Gastrocnemius medialis (tissue), 4 donors: ENCODE measurements around the gene CD300H.

ENCODE experiments used
- POLR2A ChIP-seq, 2 donors: fragments of 450-650 bp; IDR thresholded peaks; one replicate each; pipeline ENCODE4 v1.6.1; 2017; ENCODE audit warnings: antibody characterized with exemption in 2 of 2, mild to moderate bottlenecking in 2 of 2, moderate library complexity in 2 of 2
- TF ChIP-seq, protein P1 (sequence below), 5 experiments: fragments of 450-650 bp in 3 of 5; fragments of 200-600 bp in 2 of 5; sonication (generic) in 2 of 5; IDR thresholded peaks in 4 of 5; conservative IDR thresholded peaks in 1 of 5; 1 replicate in 4 of 5; 2 replicates in 1 of 5; pipeline ENCODE4 v1.5.1; 2016 to 2019; ENCODE audit warnings: antibody characterized with exemption in 5 of 5, mild to moderate bottlenecking in 3 of 5, moderate library complexity in 3 of 5

DNA sequence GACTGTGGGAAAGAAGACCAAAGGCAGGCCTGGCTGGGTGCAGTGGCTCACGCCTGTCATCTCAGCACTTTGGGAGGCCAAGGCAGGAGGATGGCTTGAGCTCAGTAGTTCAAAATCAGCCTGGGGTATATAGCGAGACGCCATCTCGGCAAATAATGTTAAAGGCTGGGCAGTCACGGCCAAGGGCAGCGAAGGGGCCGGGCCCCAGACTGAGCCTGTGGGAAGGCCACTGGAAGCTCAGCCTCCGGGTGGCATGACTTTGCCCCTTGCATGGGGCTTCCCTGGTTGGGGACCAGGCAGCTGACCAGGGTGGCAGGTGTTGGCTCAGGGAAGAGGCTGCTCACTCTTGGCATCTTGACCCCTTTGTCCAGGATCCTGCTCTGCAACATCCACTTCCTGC lies 38.7 kb upstream of the CD300H start:
- TF ChIP-seq, protein P1, sequence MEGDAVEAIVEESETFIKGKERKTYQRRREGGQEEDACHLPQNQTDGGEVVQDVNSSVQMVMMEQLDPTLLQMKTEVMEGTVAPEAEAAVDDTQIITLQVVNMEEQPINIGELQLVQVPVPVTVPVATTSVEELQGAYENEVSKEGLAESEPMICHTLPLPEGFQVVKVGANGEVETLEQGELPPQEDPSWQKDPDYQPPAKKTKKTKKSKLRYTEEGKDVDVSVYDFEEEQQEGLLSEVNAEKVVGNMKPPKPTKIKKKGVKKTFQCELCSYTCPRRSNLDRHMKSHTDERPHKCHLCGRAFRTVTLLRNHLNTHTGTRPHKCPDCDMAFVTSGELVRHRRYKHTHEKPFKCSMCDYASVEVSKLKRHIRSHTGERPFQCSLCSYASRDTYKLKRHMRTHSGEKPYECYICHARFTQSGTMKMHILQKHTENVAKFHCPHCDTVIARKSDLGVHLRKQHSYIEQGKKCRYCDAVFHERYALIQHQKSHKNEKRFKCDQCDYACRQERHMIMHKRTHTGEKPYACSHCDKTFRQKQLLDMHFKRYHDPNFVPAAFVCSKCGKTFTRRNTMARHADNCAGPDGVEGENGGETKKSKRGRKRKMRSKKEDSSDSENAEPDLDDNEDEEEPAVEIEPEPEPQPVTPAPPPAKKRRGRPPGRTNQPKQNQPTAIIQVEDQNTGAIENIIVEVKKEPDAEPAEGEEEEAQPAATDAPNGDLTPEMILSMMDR (IDR thresholded peaks at IDR 0.05 in 4 of 5, conservative IDR thresholded peaks at IDR 0.05 in 1 of 5): no peak
- no peak for TF ChIP-seq POLR2A (IDR thresholded peaks at IDR 0.05)
